OCI-LY3 (cell line): ENCODE results near the gene SLC43A1.

ENCODE experiments used
- CTCF ChIP-seq: fragments of 200-600, 300-600 bp; sonication (generic); IDR thresholded peaks from 2 replicates; pipeline ENCODE4 v1.5.1; 2014; ENCODE audit warnings: antibody characterized with exemption, low read length, low read depth
- EZH2phosphoT487 ChIP-seq: fragments of 200-600 bp; shearing (Covaris generic); IDR thresholded peaks from 2 replicates; pipeline ENCODE4 v1.6.1; 2018; ENCODE audit warnings: antibody characterized with exemption, mixed run types, low read depth

- no peak for TF ChIP-seq CTCF
- no peak for TF ChIP-seq EZH2phosphoT487
Observed at GRCh38 chr11:57544566-57544965, 29.1 kb upstream of the SLC43A1 start.
